Fibroblast of lung (primary cell): ENCODE results near the gene GFM1. TPM values are rescaled to one million over a fixed set of nuclear protein-coding genes. Genes with fewer than 3 reads are reported as not detected.

Experiments
- DNase-seq, 2 donors: peaks; one replicate each; pipeline versions ENCODE4 v3.0.0 to v3.0.0-alpha.2; 2010; ENCODE audit warnings: low read depth in 2 of 2
- H2AFZ ChIP-seq: 2 replicates; pipeline ENCODE4 v1.5.1; 2012; ENCODE audit warnings: low read length, control low read depth, inconsistent platforms
- H3K27ac ChIP-seq: 2 replicates; pipeline ENCODE4 v1.5.1; 2011; ENCODE audit warnings: low read length, control low read depth; ENCODE audit not compliant: insufficient read depth
- H3K27me3 ChIP-seq: 2 replicates; pipeline ENCODE4 v1.5.1; 2011; ENCODE audit warnings: mild to moderate bottlenecking, low read length; ENCODE audit not compliant: control insufficient read depth, insufficient read depth
- H3K36me3 ChIP-seq: 2 replicates; pipeline ENCODE4 v1.5.1; 2011; ENCODE audit warnings: low read length; ENCODE audit not compliant: control insufficient read depth, insufficient read depth
- H3K4me1 ChIP-seq: 2 replicates; pipeline ENCODE4 v1.5.1; 2011; ENCODE audit warnings: low read length; ENCODE audit not compliant: control insufficient read depth, insufficient read depth; ENCODE audit errors: extremely low read depth
- H3K4me2 ChIP-seq: 2 replicates; pipeline ENCODE4 v1.5.1; 2011; ENCODE audit warnings: low read length, control low read depth; ENCODE audit not compliant: insufficient read depth; ENCODE audit errors: extremely low read depth
- H3K4me3 ChIP-seq, 4 experiments: fragments of 200-600 bp in 1 of 4; sonication (generic) in 1 of 4; replicated peaks in 1 of 4; 2 replicates each; pipeline ENCODE4 v1.5.1; 2011 to 2016; ENCODE audit warnings: low read length in 4 of 4, low read depth in 3 of 4, mild to moderate bottlenecking in 3 of 4, control low read depth in 2 of 4, inconsistent platforms in 1 of 4, mixed read lengths in 1 of 4; ENCODE audit not compliant: insufficient read depth in 1 of 4; ENCODE audit errors: control extremely low read depth in 1 of 4
- H3K79me2 ChIP-seq: 2 replicates; pipeline ENCODE4 v1.5.1; 2012; ENCODE audit warnings: mild to moderate bottlenecking, low read length, inconsistent platforms; ENCODE audit not compliant: control insufficient read depth, insufficient read depth
- H3K9ac ChIP-seq: 2 replicates; pipeline ENCODE4 v1.5.1; 2011; ENCODE audit warnings: mild to moderate bottlenecking, low read length, control low read depth; ENCODE audit not compliant: insufficient read depth
- H3K9me3 ChIP-seq: 2 replicates; pipeline ENCODE4 v1.5.1; 2012; ENCODE audit warnings: low read depth, low read length; ENCODE audit not compliant: control insufficient read depth, insufficient read depth
- H4K20me1 ChIP-seq: 2 replicates; pipeline ENCODE4 v1.5.1; 2011; ENCODE audit warnings: low read length; ENCODE audit not compliant: control insufficient read depth, insufficient read depth; ENCODE audit errors: extremely low read depth
- CTCF ChIP-seq, 2 donors: IDR thresholded peaks in 1 of 2; conservative IDR thresholded peaks in 1 of 2; 1 replicate in 1 of 2; 2 replicates in 1 of 2; pipeline ENCODE4 v1.5.1; 2011 to 2012; ENCODE audit warnings: low read length in 2 of 2, control low read depth in 1 of 2, inconsistent platforms in 1 of 2, low read depth in 1 of 2, mild to moderate bottlenecking in 1 of 2
- EZH2 ChIP-seq: IDR thresholded peaks from 2 replicates; pipeline ENCODE4 v1.5.1; 2012; ENCODE audit warnings: low read length, control low read depth, mild to moderate bottlenecking; ENCODE audit errors: missing control alignments
- polyA plus RNA-seq, 2 donors: library from polyadenylated mRNA; depleted of rRNA in 1 of 2; stranded (reverse) in 1 of 2; unstranded in 1 of 2; fragments of >200 nt; gene quantifications; 2 replicates each; pipeline ENCODE4 v1.2.1, GENCODE V29; 2011 to 2012; ENCODE audit warnings: missing spikeins in 1 of 2
- total RNA-seq: library from RNA; depleted of rRNA; stranded (reverse); fragments of >200 nt; gene quantifications from 2 replicates; pipeline ENCODE4 v1.2.1, GENCODE V29; 2014

The GFM1 gene
- total and polyA plus RNA-seq, 2 donors (not counting 1 experiment from before 2014, with no cell fraction given): 30.5 to 38.6 TPM

GRCh38 chr3:158617982-158618875 lies 26.1 kb upstream of the GFM1 start:
- no peak overlapping the region for H3K4me3 ChIP-seq
- H3K79me2 ChIP-seq: no peaks in the 10 kb centered on the region
- no peaks in the 10 kb centered on the region for H3K36me3 ChIP-seq
- H3K4me1 ChIP-seq: no peaks in the 10 kb centered on the region
- H3K9ac ChIP-seq: no peak overlapping the region
- H3K9me3 ChIP-seq: no peaks in the 10 kb centered on the region
- no peak overlapping the region for H2AFZ ChIP-seq
- DNase-seq: no peak
- no peaks in the 10 kb centered on the region for H3K27me3 ChIP-seq
- H4K20me1 ChIP-seq: no peaks in the 10 kb centered on the region
- H3K27ac ChIP-seq: no peak overlapping the region
- H3K4me2 ChIP-seq: no peak overlapping the region
- TF ChIP-seq EZH2 (no peak), CTCF (conservative IDR thresholded peaks at IDR 0.05 in 1 of 2, IDR thresholded peaks at IDR 0.05 in 1 of 2; ENCODE audit: low read depth in 1 of 2, low read length in 2 of 2) (no peak)

- Histone ChIP-seq H3K27ac (no peak overlapping the region), H3K9ac (no peak overlapping the region), H3K36me3 (no peaks in the 10 kb centered on the region), H4K20me1 (no peaks in the 10 kb centered on the region), H3K27me3 (no peaks in the 10 kb centered on the region), H3K79me2 (no peaks in the 10 kb centered on the region), H2AFZ (no peak overlapping the region), H3K4me2 (no peak overlapping the region), H3K4me3 (no peak overlapping the region), H3K9me3 (no peaks in the 10 kb centered on the region), H3K4me1 (no peaks in the 10 kb centered on the region)
- TF ChIP-seq CTCF (conservative IDR thresholded peaks at IDR 0.05 in 1 of 2, IDR thresholded peaks at IDR 0.05 in 1 of 2; ENCODE audit: low read depth in 1 of 2, low read length in 2 of 2) (no peak), EZH2 (no peak)
- DNase-seq: no peak
Observed at GRCh38 chr3:158625881-158626280, 18.4 kb upstream of the GFM1 start.

- H3K9me3 ChIP-seq: no peaks in the 10 kb centered on the region
- no peak overlapping the region for H3K27ac ChIP-seq
- H3K36me3 ChIP-seq: no peaks in the 10 kb centered on the region
- TF ChIP-seq CTCF (conservative IDR thresholded peaks at IDR 0.05 in 1 of 2, IDR thresholded peaks at IDR 0.05 in 1 of 2; ENCODE audit: low read depth in 1 of 2, low read length in 2 of 2) (no peak), EZH2 (no peak)
- H2AFZ ChIP-seq: no peak overlapping the region
- no peak overlapping the region for H3K4me3 ChIP-seq
- no peak overlapping the region for H3K4me2 ChIP-seq
- no peaks in the 10 kb centered on the region for H3K4me1 ChIP-seq
- DNase-seq: no peak
- no peaks in the 10 kb centered on the region for H4K20me1 ChIP-seq
- H3K79me2 ChIP-seq: no peaks in the 10 kb centered on the region
- no peaks in the 10 kb centered on the region for H3K27me3 ChIP-seq
- no peak overlapping the region for H3K9ac ChIP-seq
Observed at GRCh38 chr3:158631981-158632380, 12.3 kb upstream of the GFM1 start.
